A673 (cell line): Measurements from ENCODE around the gene ARHGEF33. TPM values are rescaled to one million over a fixed set of nuclear protein-coding genes. Genes with fewer than 3 reads are reported as not detected.

Experiments
- BruUV-seq: library from RNA; stranded (reverse); fragments of 400-500 nt; replicated peaks from 2 replicates; lab custom pipeline; 2021; lab: Mats Ljungman, UMichigan
- CTCF ChIA-PET: fragments of 300-600 bp; sonication (Branson Sonifier 250); formaldehyde crosslinking; loops from one replicate; lab custom pipeline; 2022; ENCODE audit warnings: antibody characterized with exemption; lab: Charles Lee
- POLR2A ChIA-PET: fragments of 300-600 bp; sonication (Branson Sonifier 250); formaldehyde crosslinking; loops from one replicate; lab custom pipeline; 2022; ENCODE audit warnings: antibody characterized with exemption; ENCODE audit not compliant: low non-redundant PET; lab: Charles Lee
- DNase-seq: peaks from one replicate; pipeline ENCODE4 v3.0.0-alpha.2; 2015; ENCODE audit warnings: low spot score
- H3K27ac ChIP-seq: fragments of 200-600 bp; sonication (generic); 2 replicates; pipeline ENCODE4 v1.5.1; 2016; ENCODE audit warnings: mixed run types, low read depth, mild to moderate bottlenecking, mixed read lengths, antibody characterized with exemption, low read length; ENCODE audit not compliant: poor library complexity, severe bottlenecking
- H3K27me3 ChIP-seq: fragments of 200-600 bp; sonication (generic); replicated peaks from 2 replicates; pipeline ENCODE4 v1.6.1; 2017; ENCODE audit warnings: mixed run types, low read depth, mild to moderate bottlenecking, mixed read lengths, antibody characterized with exemption, low read length; ENCODE audit not compliant: insufficient read depth, poor library complexity
- H3K36me3 ChIP-seq: fragments of 200-600 bp; sonication (generic); 2 replicates; pipeline ENCODE4 v1.6.1; 2016; ENCODE audit warnings: mixed run types, mild to moderate bottlenecking, mixed read lengths, antibody characterized with exemption, low read length; ENCODE audit not compliant: insufficient read depth, poor library complexity, severe bottlenecking
- H3K4me1 ChIP-seq: fragments of 200-600 bp; sonication (generic); 2 replicates; pipeline ENCODE4 v1.6.1; 2017; ENCODE audit warnings: mixed run types, mild to moderate bottlenecking, mixed read lengths, antibody characterized with exemption, low read length; ENCODE audit not compliant: insufficient read depth, poor library complexity, severe bottlenecking
- H3K4me3 ChIP-seq: fragments of 200-600 bp; sonication (generic); 2 replicates; pipeline ENCODE4 v1.5.1; 2016; ENCODE audit warnings: low read depth, mixed run types, mild to moderate bottlenecking, mixed read lengths, low read length; ENCODE audit not compliant: poor library complexity, severe bottlenecking
- H3K9me3 ChIP-seq: fragments of 200-600 bp; sonication (generic); 2 replicates; pipeline ENCODE4 v1.6.1; 2016; ENCODE audit warnings: mixed run types, low read depth, mild to moderate bottlenecking, mixed read lengths, antibody characterized with exemption, low read length; ENCODE audit not compliant: poor library complexity, severe bottlenecking
- CTCF ChIP-seq: fragments of 300-800, 200-600 bp; sonication (generic); conservative IDR thresholded peaks from 2 replicates; pipeline ENCODE4 v1.5.1; 2017; ENCODE audit warnings: low read depth, mild to moderate bottlenecking, antibody characterized with exemption, low read length, moderate library complexity, mixed read lengths
- EZH2 ChIP-seq: fragments of 200-600 bp; sonication (generic); IDR thresholded peaks from 2 replicates; pipeline ENCODE4 v1.6.1; 2017; ENCODE audit warnings: borderline replicate concordance, low read depth, mild to moderate bottlenecking, mixed read lengths, antibody characterized with exemption, low read length; ENCODE audit not compliant: poor library complexity, severe bottlenecking
- intact Hi-C: fragments of 100-400 bp; cut with micrococcal nuclease; formaldehyde crosslinking; loops from one replicate; pipeline ENCODE4 v1.10.0; 2022; ENCODE audit not compliant: unreplicated experiment
- total RNA-seq: library from RNA; stranded (reverse); gene quantifications from 2 replicates; pipeline ENCODE4 v1.2.3, GENCODE V29; 2021

Gene ARHGEF33
- total RNA-seq, 1 experiment from 2014 or later: 0.09 TPM

DNA sequence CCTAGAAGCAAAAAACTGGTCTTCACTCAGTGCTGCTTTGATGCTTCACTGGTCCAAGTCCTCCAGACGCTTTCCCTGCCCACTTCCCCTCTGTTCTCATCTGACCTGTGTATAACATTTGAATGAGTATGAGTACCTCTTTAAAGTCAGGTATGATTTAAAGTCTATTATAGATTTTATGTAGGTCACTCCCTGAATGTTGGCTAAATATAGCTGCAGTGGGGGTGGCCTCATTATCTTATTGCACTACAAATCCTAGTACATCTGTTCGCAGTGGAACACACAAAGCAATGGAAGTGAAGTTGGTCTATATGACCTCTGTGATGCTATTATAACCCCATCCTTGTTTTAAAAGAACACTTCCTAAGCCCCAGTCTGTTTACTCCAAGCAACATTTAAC is 33.2 kb downstream of the ARHGEF33 start:
- Histone ChIP-seq H3K9me3 (no peaks in the 10 kb centered on the region), H3K27ac (no peak overlapping the region), H3K36me3 (no peaks in the 10 kb centered on the region), H3K27me3 (no peaks in the 10 kb centered on the region), H3K4me1 (no peaks in the 10 kb centered on the region), H3K4me3 (no peak overlapping the region)
- intact Hi-C loops: no loop called here
- ChIA-PET CTCF (no interaction called here), POLR2A (interaction anchor here (0.6 kb wide), 1 partner anchor 826 kb away, joined by 3 read pairs; no protein-coding TSS in a partner anchor)
- no peak for DNase-seq
- TF ChIP-seq EZH2 (no peak), CTCF (no peak)
- BruUV-seq: no TSS peak

- no peak for DNase-seq
- BruUV-seq: no TSS peak
- H3K9me3 ChIP-seq: no peaks in the 10 kb centered on the region
- H3K4me3 ChIP-seq: no peak overlapping the region
- no peak overlapping the region for H3K27ac ChIP-seq
- intact Hi-C loops: no loop called here
- POLR2A ChIA-PET: no interaction called here
- CTCF ChIA-PET: no interaction called here
- H3K27me3 ChIP-seq: no peaks in the 10 kb centered on the region
- no peaks in the 10 kb centered on the region for H3K36me3 ChIP-seq
- TF ChIP-seq EZH2: no peak
- TF ChIP-seq CTCF: no peak
- H3K4me1 ChIP-seq: no peaks in the 10 kb centered on the region
Observed at GRCh38 chr2:38925982-38926381, 36.3 kb downstream of the ARHGEF33 start.

DNA sequence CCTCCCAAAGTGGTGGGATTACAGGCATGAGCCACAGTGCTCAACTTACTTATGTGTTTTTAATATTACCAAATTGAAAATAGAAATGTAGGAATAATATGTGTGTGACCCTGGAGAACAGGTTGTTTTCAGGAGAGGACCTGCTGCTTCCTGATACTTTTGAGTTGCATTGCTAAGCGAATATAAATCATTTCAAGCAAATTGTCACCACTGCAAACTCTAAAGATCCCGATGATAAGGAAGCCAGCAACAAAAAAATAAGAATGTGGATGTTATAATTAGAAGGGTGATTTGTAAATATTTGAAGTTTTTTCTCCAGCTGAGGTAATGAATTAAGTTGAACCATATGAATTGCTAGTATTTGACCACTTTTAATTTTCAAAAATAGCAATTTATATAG is 40.9 kb downstream of the ARHGEF33 start:
- no TSS peak for BruUV-seq
- intact Hi-C loops: no loop called here
- peaks cover 14% of the 10 kb centered on the region for H3K4me1 ChIP-seq
- H3K27ac ChIP-seq: no peak overlapping the region
- no peak for TF ChIP-seq CTCF
- no peak for TF ChIP-seq EZH2
- POLR2A ChIA-PET: no interaction called here
- no peaks in the 10 kb centered on the region for H3K27me3 ChIP-seq
- no peak overlapping the region for H3K4me3 ChIP-seq
- CTCF ChIA-PET: no interaction called here
- H3K9me3 ChIP-seq: no peaks in the 10 kb centered on the region
- H3K36me3 ChIP-seq: no peaks in the 10 kb centered on the region
- no peak for DNase-seq
